Measurements from ENCODE around the gene ARMC7. TPM values are rescaled to one million over a fixed set of nuclear protein-coding genes. Genes with fewer than 3 reads are reported as not detected.

The ARMC7 gene
- total and polyA plus RNA-seq, 10 donors, result 7.8 to 19.2 (median 14.4) TPM

GRCh38 chr17:75105126-75106080, 4.4 kb upstream of the ARMC7 start:
- no peak overlapping the region for H3K4me3 ChIP-seq
- no peak for DNase-seq
- H3K9me3 ChIP-seq, result no peaks in the 10 kb centered on the region
- no peaks in the 10 kb centered on the region for H3K27me3 ChIP-seq (replicated peaks in 1 of 7)
- TF ChIP-seq POLR2A (IDR thresholded peaks at IDR 0.05), result no peak
- TF ChIP-seq, protein P1, sequence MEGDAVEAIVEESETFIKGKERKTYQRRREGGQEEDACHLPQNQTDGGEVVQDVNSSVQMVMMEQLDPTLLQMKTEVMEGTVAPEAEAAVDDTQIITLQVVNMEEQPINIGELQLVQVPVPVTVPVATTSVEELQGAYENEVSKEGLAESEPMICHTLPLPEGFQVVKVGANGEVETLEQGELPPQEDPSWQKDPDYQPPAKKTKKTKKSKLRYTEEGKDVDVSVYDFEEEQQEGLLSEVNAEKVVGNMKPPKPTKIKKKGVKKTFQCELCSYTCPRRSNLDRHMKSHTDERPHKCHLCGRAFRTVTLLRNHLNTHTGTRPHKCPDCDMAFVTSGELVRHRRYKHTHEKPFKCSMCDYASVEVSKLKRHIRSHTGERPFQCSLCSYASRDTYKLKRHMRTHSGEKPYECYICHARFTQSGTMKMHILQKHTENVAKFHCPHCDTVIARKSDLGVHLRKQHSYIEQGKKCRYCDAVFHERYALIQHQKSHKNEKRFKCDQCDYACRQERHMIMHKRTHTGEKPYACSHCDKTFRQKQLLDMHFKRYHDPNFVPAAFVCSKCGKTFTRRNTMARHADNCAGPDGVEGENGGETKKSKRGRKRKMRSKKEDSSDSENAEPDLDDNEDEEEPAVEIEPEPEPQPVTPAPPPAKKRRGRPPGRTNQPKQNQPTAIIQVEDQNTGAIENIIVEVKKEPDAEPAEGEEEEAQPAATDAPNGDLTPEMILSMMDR (IDR thresholded peaks at IDR 0.05 in 8 of 11, conservative IDR thresholded peaks at IDR 0.05 in 3 of 11), result peak in 10 of 11 experiments; percentile 41 to 83 (median 72)
- intact Hi-C loops (cut with DNase I; ENCODE audit: low total_unique reads), result no loop called here
- peaks cover 9 to 41% (median 18%) of the 10 kb centered on the region in 6 donors for H3K4me1 ChIP-seq
- no peak overlapping the region for H3K27ac ChIP-seq
- 67 to 83% (median 71%) methylated on average over 18 to 20 of the region's 20 CpGs for WGBS, 5 donors
- peaks cover 0 to 32% (median 3%) of the 10 kb centered on the region in 6 donors for H3K36me3 ChIP-seq

- 80 to 100% (median 83%) methylated on average over 2 of the region's 2 CpGs for WGBS, 5 donors
- DNase-seq, result no peak
- H3K27me3 ChIP-seq (replicated peaks in 1 of 7), result no peaks in the 10 kb centered on the region
Measured at GRCh38 chr17:75108193-75108592, 1.6 kb upstream of the ARMC7 start.

DNA sequence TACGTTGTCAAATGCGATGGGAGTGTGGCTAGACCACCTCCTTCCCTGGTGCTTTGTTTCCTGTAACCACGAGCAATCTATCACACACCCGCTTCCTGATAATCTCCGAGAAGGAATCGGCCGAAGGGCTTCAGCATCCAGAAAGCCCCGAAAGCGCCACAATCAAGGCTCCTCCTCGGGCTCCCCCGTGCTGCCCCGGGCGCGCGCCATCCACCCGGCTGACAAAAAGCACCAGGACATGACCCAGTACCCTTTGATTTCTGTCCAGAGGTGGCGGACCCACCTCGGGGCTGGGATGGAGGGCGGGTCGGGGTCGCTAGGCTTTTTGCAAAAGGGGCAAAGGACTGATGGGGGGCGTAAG, 743 bp upstream of the ARMC7 start:
- H3K9me3 ChIP-seq, result no peaks in the 10 kb centered on the region
- H3K27ac ChIP-seq, result peak overlapping the region in 3 of 8 donors; percentile 87 to 91 (median 88)
- WGBS, 5 donors, result 2 to 8% (median 4%) methylated on average over 11 to 22 of the region's 22 CpGs
- H3K27me3 ChIP-seq (replicated peaks in 1 of 7), result no peaks in the 10 kb centered on the region
- peaks cover 21 to 62% (median 36%) of the 10 kb centered on the region in 6 donors for H3K4me1 ChIP-seq
- peaks cover 0 to 22% (median 0%) of the 10 kb centered on the region in 6 donors for H3K36me3 ChIP-seq
- intact Hi-C loops (cut with DNase I; ENCODE audit: low total_unique reads), result no loop called here
- DNase-seq, result no peak
- TF ChIP-seq POLR2A (IDR thresholded peaks at IDR 0.05), result no peak
- TF ChIP-seq POLR2AphosphoS5 (IDR thresholded peaks at IDR 0.05), result no peak
- TF ChIP-seq, protein P1 (IDR thresholded peaks at IDR 0.05 in 8 of 11, conservative IDR thresholded peaks at IDR 0.05 in 3 of 11), result no peak
- H3K4me3 ChIP-seq, result peak overlapping the region; percentile 55 to 90 (median 77)

More at GRCh38 chr17:75108193-75108592, 1.6 kb upstream of the ARMC7 start:
- intact Hi-C loops (cut with DNase I; ENCODE audit: low total_unique reads), result no loop called here
- no peaks in the 10 kb centered on the region for H3K9me3 ChIP-seq
- no peak overlapping the region for H3K27ac ChIP-seq
- peaks cover 0 to 28% (median 0%) of the 10 kb centered on the region in 6 donors for H3K36me3 ChIP-seq
- peaks cover 17 to 54% (median 31%) of the 10 kb centered on the region in 6 donors for H3K4me1 ChIP-seq
- TF ChIP-seq, protein P1 (IDR thresholded peaks at IDR 0.05 in 8 of 11, conservative IDR thresholded peaks at IDR 0.05 in 3 of 11), result no peak
- TF ChIP-seq POLR2AphosphoS5 (IDR thresholded peaks at IDR 0.05) (no peak), POLR2A (IDR thresholded peaks at IDR 0.05) (no peak)
- H3K4me3 ChIP-seq, result no peak overlapping the region

All from spleen (tissue), 11 donors.